ENCODE measurements around the gene NTN5. TPM values are rescaled to one million over a fixed set of nuclear protein-coding genes. Genes with fewer than 3 reads are reported as not detected.
"Not testable (repeated sequence)": the region's sequence is repeated elsewhere in the genome, so short reads cannot be mapped to it uniquely, and the experiment has no call there.

NTN5 gene
- total RNA-seq, 1 donor from 2014 or later: 0.11 TPM

DNA sequence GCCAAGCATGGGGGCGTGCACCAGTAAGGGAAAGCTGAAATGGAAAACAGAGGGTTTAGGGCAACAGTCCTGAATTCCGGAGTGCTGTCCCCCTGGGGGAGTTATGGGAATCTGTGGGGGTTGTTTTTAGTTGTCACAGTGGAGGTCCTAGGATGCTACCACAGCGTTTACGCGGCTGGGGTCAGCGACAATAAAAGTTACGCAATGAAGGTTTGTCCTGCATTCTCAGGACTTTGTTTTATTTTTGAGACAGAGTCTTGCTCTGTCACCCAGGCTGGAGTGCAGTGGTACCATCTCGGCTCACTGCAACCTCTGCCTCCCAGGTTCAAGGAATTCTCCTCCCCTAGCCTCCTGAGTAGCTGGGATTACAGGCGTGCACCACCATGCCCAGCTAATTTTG lies 20.8 kb upstream of the NTN5 start:
- H3K36me3 ChIP-seq (ENCODE audit: insufficient read depth, low read length); H3K36me3 Mint-ChIP-seq (ENCODE audit: low read depth, unreplicated experiment); H2AFZ ChIP-seq (ENCODE audit: low read depth, low read length); H3K27me3 ChIP-seq (ENCODE audit: insufficient read depth, low read length); H3K79me2 ChIP-seq (ENCODE audit: insufficient read depth, low read length); H3K9ac ChIP-seq (ENCODE audit: low read length); H3K9me3 Mint-ChIP-seq (ENCODE audit: unreplicated experiment); H3K27ac Mint-ChIP-seq (ENCODE audit: unreplicated experiment); DNase-seq (ENCODE audit: low read depth); H4K20me1 ChIP-seq (ENCODE audit: insufficient read depth, low read length); H3K4me1 Mint-ChIP-seq (ENCODE audit: low read depth, unreplicated experiment); H3K4me3 Mint-ChIP-seq (ENCODE audit: unreplicated experiment); H3K9me3 ChIP-seq (ENCODE audit: insufficient read depth, low read depth, low read length); H3K4me2 ChIP-seq (ENCODE audit: low read length); H3K27ac ChIP-seq (ENCODE audit: low read depth, low read length); H3K4me3 ChIP-seq (ENCODE audit: insufficient read depth, low read depth, low read length); FAIRE-seq: not testable (repeated sequence)
- H3K27me3 Mint-ChIP-seq (ENCODE audit: low read depth, unreplicated experiment): peaks cover 28% of the 10 kb centered on the region
- peaks cover 11% of the 10 kb centered on the region for H3K4me1 ChIP-seq (ENCODE audit: insufficient read depth, low read length)

DNA sequence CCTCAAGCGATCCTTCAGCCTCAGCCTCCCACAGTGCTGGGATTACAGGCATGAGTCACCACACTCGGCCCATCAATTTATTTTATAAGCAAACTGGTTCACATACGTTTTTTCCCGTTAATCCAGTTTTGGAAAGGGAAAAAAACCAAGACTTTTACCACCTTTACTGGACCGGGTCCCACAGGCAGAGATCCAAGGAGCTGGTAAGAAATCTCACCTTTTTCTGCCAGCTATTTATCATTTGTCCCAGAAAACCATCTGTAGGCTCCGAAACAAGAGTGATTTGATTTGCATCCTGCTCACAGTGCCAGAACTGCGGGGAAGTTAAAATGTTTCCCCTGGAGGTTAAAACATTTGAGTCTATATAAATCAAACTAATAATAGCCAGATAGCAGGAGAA lies 16.6 kb upstream of the NTN5 start:
- no peak for DNase-seq (ENCODE audit: low read depth)

DNA sequence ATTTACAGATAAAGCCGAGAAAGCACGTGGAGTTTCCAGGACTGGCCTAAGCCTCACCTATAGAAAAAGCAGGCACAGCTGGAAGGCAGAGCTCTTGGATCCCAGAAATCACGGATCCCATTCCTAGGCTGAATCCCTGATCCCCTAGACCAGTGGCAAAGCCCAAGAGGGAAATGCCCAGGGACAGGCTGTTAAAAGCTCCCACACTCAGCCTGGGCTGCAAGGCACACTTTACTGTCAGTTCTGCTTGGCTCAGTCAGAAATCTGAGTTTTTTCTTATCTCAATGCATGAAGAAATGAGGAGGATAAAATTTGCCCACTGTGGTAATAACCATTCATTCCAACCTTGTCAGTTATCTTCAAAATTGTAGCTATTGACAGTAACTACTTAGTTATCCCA lies 15.0 kb upstream of the NTN5 start:
- TF ChIP-seq, protein P1, sequence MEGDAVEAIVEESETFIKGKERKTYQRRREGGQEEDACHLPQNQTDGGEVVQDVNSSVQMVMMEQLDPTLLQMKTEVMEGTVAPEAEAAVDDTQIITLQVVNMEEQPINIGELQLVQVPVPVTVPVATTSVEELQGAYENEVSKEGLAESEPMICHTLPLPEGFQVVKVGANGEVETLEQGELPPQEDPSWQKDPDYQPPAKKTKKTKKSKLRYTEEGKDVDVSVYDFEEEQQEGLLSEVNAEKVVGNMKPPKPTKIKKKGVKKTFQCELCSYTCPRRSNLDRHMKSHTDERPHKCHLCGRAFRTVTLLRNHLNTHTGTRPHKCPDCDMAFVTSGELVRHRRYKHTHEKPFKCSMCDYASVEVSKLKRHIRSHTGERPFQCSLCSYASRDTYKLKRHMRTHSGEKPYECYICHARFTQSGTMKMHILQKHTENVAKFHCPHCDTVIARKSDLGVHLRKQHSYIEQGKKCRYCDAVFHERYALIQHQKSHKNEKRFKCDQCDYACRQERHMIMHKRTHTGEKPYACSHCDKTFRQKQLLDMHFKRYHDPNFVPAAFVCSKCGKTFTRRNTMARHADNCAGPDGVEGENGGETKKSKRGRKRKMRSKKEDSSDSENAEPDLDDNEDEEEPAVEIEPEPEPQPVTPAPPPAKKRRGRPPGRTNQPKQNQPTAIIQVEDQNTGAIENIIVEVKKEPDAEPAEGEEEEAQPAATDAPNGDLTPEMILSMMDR (IDR thresholded peaks at IDR 0.05; ENCODE audit: insufficient read depth, low read depth, low read length): no peak
- no peak for TF ChIP-seq EZH2 (IDR thresholded peaks at IDR 0.05; ENCODE audit: insufficient read depth, low read length)
- no peak for FAIRE-seq

More for the DNA sequence above, 16.6 kb upstream of the NTN5 start:
- H3K9me3 ChIP-seq (ENCODE audit: insufficient read depth, low read depth, low read length): no peaks in the 10 kb centered on the region
- H3K27ac ChIP-seq (ENCODE audit: low read depth, low read length): no peak overlapping the region
- no peaks in the 10 kb centered on the region for H4K20me1 ChIP-seq (ENCODE audit: insufficient read depth, low read length)
- FAIRE-seq: no peak
- H3K79me2 ChIP-seq (ENCODE audit: insufficient read depth, low read length): no peaks in the 10 kb centered on the region
- no peak overlapping the region for H3K27ac Mint-ChIP-seq (ENCODE audit: unreplicated experiment)
- no peaks in the 10 kb centered on the region for H3K36me3 ChIP-seq (ENCODE audit: insufficient read depth, low read length)
- H2AFZ ChIP-seq (ENCODE audit: low read depth, low read length): no peak overlapping the region
- H3K9ac ChIP-seq (ENCODE audit: low read length): no peak overlapping the region
- peaks cover 2% of the 10 kb centered on the region for H3K36me3 Mint-ChIP-seq (ENCODE audit: low read depth, unreplicated experiment)
- no peak overlapping the region for H3K4me3 Mint-ChIP-seq (ENCODE audit: unreplicated experiment)
- H3K4me1 Mint-ChIP-seq (ENCODE audit: low read depth, unreplicated experiment): no peaks in the 10 kb centered on the region
- H3K4me3 ChIP-seq (ENCODE audit: insufficient read depth, low read depth, low read length): no peak overlapping the region
- H3K9me3 Mint-ChIP-seq (ENCODE audit: unreplicated experiment): no peaks in the 10 kb centered on the region
- H3K4me2 ChIP-seq (ENCODE audit: low read length): no peak overlapping the region
- TF ChIP-seq, protein P1 (IDR thresholded peaks at IDR 0.05; ENCODE audit: insufficient read depth, low read depth, low read length): no peak
- no peak for TF ChIP-seq EZH2 (IDR thresholded peaks at IDR 0.05; ENCODE audit: insufficient read depth, low read length)
- H3K27me3 ChIP-seq (ENCODE audit: insufficient read depth, low read length): peaks cover 2% of the 10 kb centered on the region
- H3K4me1 ChIP-seq (ENCODE audit: insufficient read depth, low read length): no peaks in the 10 kb centered on the region
- peaks cover 8% of the 10 kb centered on the region for H3K27me3 Mint-ChIP-seq (ENCODE audit: low read depth, unreplicated experiment)

DNA sequence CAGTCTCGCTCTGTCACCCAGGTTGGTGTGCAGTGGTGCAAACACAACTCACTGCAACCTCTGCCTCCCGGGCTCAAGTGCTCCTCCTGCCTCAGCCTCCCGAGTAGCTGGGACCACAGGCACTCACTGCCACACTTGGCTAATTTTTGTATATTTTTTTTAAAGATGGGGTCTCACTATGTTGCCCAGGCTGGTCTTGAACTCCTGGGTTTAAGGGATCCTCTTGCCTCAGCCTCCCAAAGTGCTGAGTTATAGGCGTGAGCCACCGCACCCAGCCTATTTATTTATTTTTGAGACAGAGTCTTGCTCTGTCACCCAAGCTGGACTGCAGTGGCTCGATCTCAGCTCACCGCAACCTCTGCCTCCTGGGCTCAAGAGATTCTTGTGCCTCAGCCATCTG lies 13.8 kb upstream of the NTN5 start:
- not testable (repeated sequence) for DNase-seq (ENCODE audit: low read depth); H3K4me1 Mint-ChIP-seq (ENCODE audit: low read depth, unreplicated experiment); H3K27ac Mint-ChIP-seq (ENCODE audit: unreplicated experiment); H3K9me3 ChIP-seq (ENCODE audit: insufficient read depth, low read depth, low read length); H3K36me3 ChIP-seq (ENCODE audit: insufficient read depth, low read length); H3K4me3 ChIP-seq (ENCODE audit: insufficient read depth, low read depth, low read length); H3K27me3 ChIP-seq (ENCODE audit: insufficient read depth, low read length); H3K79me2 ChIP-seq (ENCODE audit: insufficient read depth, low read length); H4K20me1 ChIP-seq (ENCODE audit: insufficient read depth, low read length); H3K27me3 Mint-ChIP-seq (ENCODE audit: low read depth, unreplicated experiment); H3K36me3 Mint-ChIP-seq (ENCODE audit: low read depth, unreplicated experiment); H3K9ac ChIP-seq (ENCODE audit: low read length); FAIRE-seq; H3K9me3 Mint-ChIP-seq (ENCODE audit: unreplicated experiment); H3K27ac ChIP-seq (ENCODE audit: low read depth, low read length); H3K4me3 Mint-ChIP-seq (ENCODE audit: unreplicated experiment); H3K4me1 ChIP-seq (ENCODE audit: insufficient read depth, low read length); H3K4me2 ChIP-seq (ENCODE audit: low read length); H2AFZ ChIP-seq (ENCODE audit: low read depth, low read length)

More for the DNA sequence above, 15.0 kb upstream of the NTN5 start:
- Mint-ChIP-seq H3K9me3 (ENCODE audit: unreplicated experiment) (no peaks in the 10 kb centered on the region), H3K27me3 (ENCODE audit: low read depth, unreplicated experiment) (peaks cover 7% of the 10 kb centered on the region), H3K27ac (ENCODE audit: unreplicated experiment) (no peak overlapping the region), H3K4me3 (ENCODE audit: unreplicated experiment) (no peak overlapping the region), H3K36me3 (ENCODE audit: low read depth, unreplicated experiment) (no peaks in the 10 kb centered on the region), H3K4me1 (ENCODE audit: low read depth, unreplicated experiment) (no peaks in the 10 kb centered on the region)
- H3K79me2 ChIP-seq (ENCODE audit: insufficient read depth, low read length): no peaks in the 10 kb centered on the region
- H3K36me3 ChIP-seq (ENCODE audit: insufficient read depth, low read length): no peaks in the 10 kb centered on the region
- H3K27me3 ChIP-seq (ENCODE audit: insufficient read depth, low read length): peaks cover 7% of the 10 kb centered on the region
- no peak overlapping the region for H3K4me2 ChIP-seq (ENCODE audit: low read length)
- no peak for DNase-seq (ENCODE audit: low read depth)
- no peaks in the 10 kb centered on the region for H3K9me3 ChIP-seq (ENCODE audit: insufficient read depth, low read depth, low read length)
- H3K4me3 ChIP-seq (ENCODE audit: insufficient read depth, low read depth, low read length): no peak overlapping the region
- no peaks in the 10 kb centered on the region for H4K20me1 ChIP-seq (ENCODE audit: insufficient read depth, low read length)
- H3K4me1 ChIP-seq (ENCODE audit: insufficient read depth, low read length): no peaks in the 10 kb centered on the region
- no peak overlapping the region for H2AFZ ChIP-seq (ENCODE audit: low read depth, low read length)
- no peak overlapping the region for H3K9ac ChIP-seq (ENCODE audit: low read length)
- H3K27ac ChIP-seq (ENCODE audit: low read depth, low read length): no peak overlapping the region
